ENCODE data around the gene ENOX1. TPM values are rescaled to one million over a fixed set of nuclear protein-coding genes. Genes with fewer than 3 reads are reported as not detected.

Gene ENOX1
- total and polyA plus RNA-seq, 2 of the 8 experiments (the other 6 are each of a cell fraction or from before 2014, with no cell fraction given): 0.23 to 0.37 TPM

DNA sequence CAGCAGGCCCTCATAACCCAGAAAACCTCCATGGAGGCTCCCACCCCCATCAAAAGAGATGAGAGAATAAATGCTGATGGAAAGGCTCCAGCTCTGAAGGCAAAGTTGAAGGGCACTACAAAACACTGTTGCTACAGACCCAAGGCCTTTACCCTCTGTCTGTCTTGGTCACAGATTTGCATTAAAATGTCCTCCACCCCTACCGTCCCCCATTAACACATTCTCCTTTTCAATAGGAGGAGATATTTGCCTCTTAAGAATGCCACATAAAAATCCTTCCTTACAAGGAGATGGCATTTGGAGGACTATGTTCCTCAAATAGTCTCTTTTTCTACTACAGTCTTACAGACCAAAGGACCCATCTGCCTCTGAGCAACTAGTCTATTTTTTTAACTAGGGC is 361.5 kb downstream of the ENOX1 start:
- H3K4me3 ChIP-seq (ENCODE audit: extremely low read depth in 1 of 4, insufficient read depth in 2 of 4, low read depth in 3 of 4, low read length in 4 of 4): no peak overlapping the region
- no peak overlapping the region for H3K14ac ChIP-seq (ENCODE audit: insufficient read length)
- H3K27ac ChIP-seq (ENCODE audit: low read depth, low read length): no peak overlapping the region
- POLR2A ChIA-PET (ENCODE audit: partially characterized antibody): no interaction called here
- H3K9ac ChIP-seq (replicated peaks in 1 of 4; ENCODE audit: extremely low read depth in 1 of 4, low read depth in 3 of 4, low read length in 3 of 4): no peak overlapping the region
- H2BK20ac ChIP-seq (ENCODE audit: low read length): no peak overlapping the region
- 0 out of 2 replicates have a peak overlapping the region, but pooled peaks have one; percentile 54 for H2BK5ac ChIP-seq (ENCODE audit: low read depth, low read length)
- H3K23ac ChIP-seq (ENCODE audit: insufficient read length): no peak overlapping the region
- H3K18ac ChIP-seq (ENCODE audit: extremely low read depth, low read length): no peak overlapping the region
- no peak overlapping the region for H4K91ac ChIP-seq (replicated peaks; ENCODE audit: insufficient read length, low read length)
- H3K36me3 ChIP-seq (ENCODE audit: control insufficient read depth in 2 of 4, insufficient read depth in 4 of 4, low read length in 3 of 4): no peaks in the 10 kb centered on the region
- no peak overlapping the region for H4K5ac ChIP-seq (ENCODE audit: insufficient read length, low read depth, low read length)
- H3K9me3 ChIP-seq (ENCODE audit: insufficient read depth in 2 of 2, low read depth in 1 of 2, low read length in 1 of 2): no peaks in the 10 kb centered on the region
- CTCF ChIA-PET (ENCODE audit: partially characterized antibody): interaction anchor here (0.7 to 1.2 kb wide), 2 partner anchors 9 to 23 kb away, joined by 4 read pairs; no protein-coding TSS in a partner anchor
- H4K20me1 ChIP-seq (replicated peaks in 1 of 2; ENCODE audit: control insufficient read depth in 1 of 2, insufficient read depth in 2 of 2, low read length in 2 of 2): no peaks in the 10 kb centered on the region
- no peak overlapping the region for H2BK15ac ChIP-seq (ENCODE audit: low read length)
- FAIRE-seq (peak; percentile 75), DNase-seq (ENCODE audit: low read depth in 1 of 2, low spot score in 2 of 2) (peak in 1 of 2 experiments; percentile 9)
- no peaks in the 10 kb centered on the region for H3K79me2 ChIP-seq (ENCODE audit: control insufficient read depth in 1 of 2, insufficient read depth in 2 of 2, low read length in 2 of 2)
- no peaks in the 10 kb centered on the region for H3K23me2 ChIP-seq (ENCODE audit: low read depth, low read length)
- H2AK5ac ChIP-seq (ENCODE audit: low read depth, low read length): no peak overlapping the region
- no peak overlapping the region for H3K56ac ChIP-seq (replicated peaks; ENCODE audit: insufficient read length, low read depth, low read length)
- H4K8ac ChIP-seq (ENCODE audit: extremely low read depth, insufficient read depth, low read length): no peak overlapping the region
- TF ChIP-seq SRF (IDR thresholded peaks at IDR 0.05; ENCODE audit: low read depth, low read length) (peak; percentile 50; the same call in 1 of the 2 replicates), TAF1 (IDR thresholded peaks at IDR 0.05; ENCODE audit: low read depth, low read length) (0 out of 2 replicates have a peak, but pooled peaks have one; percentile 24), EGR1 (IDR thresholded peaks at IDR 0.05; ENCODE audit: borderline replicate concordance, low read depth, low read length) (no peak), SP1 (IDR thresholded peaks at IDR 0.05; ENCODE audit: low read depth, low read length) (0 out of 2 replicates have a peak, but pooled peaks have one; percentile 36), NANOG (IDR thresholded peaks at IDR 0.05; ENCODE audit: insufficient read depth, low read depth, low read length, poor library complexity, severe bottlenecking) (peak; percentile 9), HDAC6 (IDR thresholded peaks at IDR 0.05; ENCODE audit: low read depth, low read length) (no peak), KDM4A (IDR thresholded peaks at IDR 0.05; ENCODE audit: low read depth, low read length, severe bottlenecking) (no peak), SUZ12 (IDR thresholded peaks at IDR 0.05; ENCODE audit: low read length) (no peak), TBP (IDR thresholded peaks at IDR 0.05; ENCODE audit: low read depth, low read length) (no peak), TEAD4 (IDR thresholded peaks at IDR 0.05; ENCODE audit: low read depth, low read length) (peak; percentile 32; the same call in 1 of the 2 replicates), YY1 (IDR thresholded peaks at IDR 0.05; ENCODE audit: low read depth, low read length) (peak; percentile 46; the same call in 1 of the 2 replicates), RFX5 (IDR thresholded peaks at IDR 0.05; ENCODE audit: borderline replicate concordance, low read depth, low read length) (no peak), PHF8 (conservative IDR thresholded peaks at IDR 0.05; ENCODE audit: low read depth, low read length) (no peak)
- 8% methylated on average over 1 of the region's 1 CpG; no CpG with 5 or more reads in 1 of the 2 experiments for WGBS, 2 experiments (ENCODE audit: extremely low coverage in 1 of 2, insufficient coverage in 1 of 2, insufficient read length in 1 of 2, insufficient replicate concordance in 2 of 2, low coverage in 1 of 2, low lambda C conversion rate in 2 of 2, missing lambda C conversion rate in 1 of 2)
- no peak overlapping the region for H2AFZ ChIP-seq (ENCODE audit: low read length)
- H3K4ac ChIP-seq (replicated peaks; ENCODE audit: insufficient read length, low read depth, low read length): no peak overlapping the region
- no peak overlapping the region for H2BK120ac ChIP-seq (replicated peaks; ENCODE audit: low read depth, low read length)
- H3K4me2 ChIP-seq (ENCODE audit: insufficient read depth in 1 of 2, low read depth in 2 of 2, low read length in 2 of 2): peak overlapping the region; percentile 36 to 39; a peak in 3 of 4 replicates
- H3K27me3 ChIP-seq (replicated peaks in 1 of 4; ENCODE audit: control insufficient read depth in 3 of 4, extremely low read depth in 1 of 4, insufficient read depth in 3 of 4, low read length in 3 of 4): no peaks in the 10 kb centered on the region
- H3K79me1 ChIP-seq (ENCODE audit: low read depth, low read length): no peaks in the 10 kb centered on the region
- peaks cover 4 to 16% (median 14%) of the 10 kb centered on the region in 4 experiments; a peak in 6 of 7 replicates for H3K4me1 ChIP-seq (replicated peaks in 1 of 4; ENCODE audit: control insufficient read depth in 3 of 4, insufficient read depth in 4 of 4, low read length in 3 of 4)
- peak overlapping the region; percentile 56; the same call in 1 of the 2 replicates for H2BK12ac ChIP-seq (ENCODE audit: low read depth, low read length)

All from H1 (cell line).